Mesenchymal stem cell (in vitro differentiated cells and primary cell): Measurements from ENCODE around the gene LRRC75A.
A peak's percentile ranks its signal among the peaks of the same experiment; 100 is the strongest.
"Not testable (repeated sequence)": the region's sequence is repeated elsewhere in the genome, so short reads cannot be mapped to it uniquely, and the experiment has no call there.

Source experiments
- DNase-seq: peaks from one replicate; pipeline ENCODE4 v3.0.0-alpha.2; 2013
- H2AFZ ChIP-seq: one replicate; pipeline ENCODE4 v1.6.1; 2013; ENCODE audit warnings: low read depth, mild to moderate bottlenecking, control low read depth, inconsistent platforms, low read length, moderate library complexity
- H2AK5ac ChIP-seq: 2 replicates; pipeline ENCODE4 v1.6.1; 2013; ENCODE audit warnings: low read length, moderate library complexity, mild to moderate bottlenecking, inconsistent platforms; ENCODE audit not compliant: severe bottlenecking
- H2BK120ac ChIP-seq: one replicate; pipeline ENCODE4 v1.6.1; 2013; ENCODE audit warnings: low read depth, mild to moderate bottlenecking, inconsistent platforms, low read length, moderate library complexity
- H2BK12ac ChIP-seq, 2 experiments: one replicate each; pipeline ENCODE4 v1.6.1; 2013; ENCODE audit warnings: inconsistent platforms in 2 of 2, low read length in 2 of 2, mild to moderate bottlenecking in 2 of 2, moderate library complexity in 2 of 2, control low read depth in 1 of 2
- H2BK15ac ChIP-seq: one replicate; pipeline ENCODE4 v1.6.1; 2013; ENCODE audit warnings: mild to moderate bottlenecking, low read depth, inconsistent platforms; ENCODE audit not compliant: poor library complexity, severe bottlenecking
- H2BK5ac ChIP-seq: 2 replicates; pipeline ENCODE4 v1.6.1; 2013; ENCODE audit warnings: low read depth, mild to moderate bottlenecking, low read length, control low read depth, inconsistent platforms; ENCODE audit not compliant: poor library complexity, severe bottlenecking
- H3K14ac ChIP-seq, 2 experiments: one replicate each; pipeline ENCODE4 v1.6.1; 2013; ENCODE audit warnings: inconsistent platforms in 2 of 2, low read length in 2 of 2, control low read depth in 1 of 2, mild to moderate bottlenecking in 1 of 2, moderate library complexity in 1 of 2
- H3K18ac ChIP-seq, 2 experiments: one replicate each; pipeline ENCODE4 v1.6.1; 2013; ENCODE audit warnings: inconsistent platforms in 2 of 2, low read length in 2 of 2, control low read depth in 1 of 2, low read depth in 1 of 2, mild to moderate bottlenecking in 1 of 2
- H3K23ac ChIP-seq, 2 experiments: one replicate each; pipeline ENCODE4 v1.6.1; 2013; ENCODE audit warnings: inconsistent platforms in 2 of 2, low read length in 2 of 2, mild to moderate bottlenecking in 2 of 2, moderate library complexity in 2 of 2, control low read depth in 1 of 2
- H3K27ac ChIP-seq: 2 replicates; pipeline ENCODE4 v1.5.1; 2013; ENCODE audit warnings: mild to moderate bottlenecking, moderate library complexity, low read length, control low read depth, inconsistent platforms; ENCODE audit not compliant: poor library complexity, severe bottlenecking
- H3K27me3 ChIP-seq, 2 experiments: 2 replicates each; pipeline versions ENCODE4 v1.6.1 to v1.7.0; 2013; ENCODE audit warnings: low read length in 2 of 2, mild to moderate bottlenecking in 2 of 2, moderate library complexity in 2 of 2, control low read depth in 1 of 2, inconsistent platforms in 1 of 2; ENCODE audit not compliant: control insufficient read depth in 1 of 2, insufficient read depth in 1 of 2
- H3K36me3 ChIP-seq, 2 experiments: 2 replicates each; pipeline versions ENCODE4 v1.6.1 to v1.7.0; 2013; ENCODE audit warnings: low read length in 2 of 2, control low read depth in 1 of 2, inconsistent platforms in 1 of 2, low read depth in 1 of 2, mild to moderate bottlenecking in 1 of 2; ENCODE audit not compliant: insufficient read depth in 2 of 2, control insufficient read depth in 1 of 2
- H3K4ac ChIP-seq, 2 experiments: one replicate each; pipeline ENCODE4 v1.6.1; 2013; ENCODE audit warnings: inconsistent platforms in 2 of 2, low read length in 2 of 2, mild to moderate bottlenecking in 2 of 2, moderate library complexity in 2 of 2, control low read depth in 1 of 2, low read depth in 1 of 2
- H3K4me1 ChIP-seq: 2 replicates; pipeline ENCODE4 v1.6.1; 2013; ENCODE audit warnings: low read depth, low read length, control low read depth; ENCODE audit not compliant: control insufficient read depth, insufficient read depth
- H3K4me2 ChIP-seq: 2 replicates; pipeline ENCODE4 v1.6.1; 2013; ENCODE audit warnings: low read length, mild to moderate bottlenecking, inconsistent platforms; ENCODE audit not compliant: poor library complexity, severe bottlenecking
- H3K4me3 ChIP-seq, 2 experiments: 2 replicates each; pipeline versions ENCODE4 v1.5.1 to v1.7.0; 2013; ENCODE audit warnings: low read length in 2 of 2, mild to moderate bottlenecking in 2 of 2, control low read depth in 1 of 2, low read depth in 1 of 2; ENCODE audit not compliant: insufficient read depth in 1 of 2
- H3K79me1 ChIP-seq: replicated peaks from 2 replicates; pipeline ENCODE4 v1.6.1; 2013; ENCODE audit warnings: mild to moderate bottlenecking, control low read depth, low read length, inconsistent platforms; ENCODE audit not compliant: poor library complexity, severe bottlenecking
- H3K9ac ChIP-seq: 2 replicates; pipeline ENCODE4 v1.7.0; 2013; ENCODE audit warnings: mild to moderate bottlenecking, low read length, moderate library complexity
- H3K9me3 ChIP-seq: 2 replicates; pipeline ENCODE4 v1.7.0; 2013; ENCODE audit warnings: mild to moderate bottlenecking, low read length; ENCODE audit not compliant: control insufficient read depth
- H4K8ac ChIP-seq: one replicate; pipeline ENCODE4 v1.6.1; 2013; ENCODE audit warnings: inconsistent platforms, mild to moderate bottlenecking, low read length, moderate library complexity
- H4K91ac ChIP-seq: one replicate; pipeline ENCODE4 v1.6.1; 2013; ENCODE audit warnings: mild to moderate bottlenecking, low read length, inconsistent platforms
- WGBS: methylation state at CpG from one replicate; pipeline ENCODE4 v1.1.7; 2013; ENCODE audit warnings: mixed read lengths; 5-methylcytosine and 5-hydroxymethylcytosine counted together

Gene LRRC75A

DNA sequence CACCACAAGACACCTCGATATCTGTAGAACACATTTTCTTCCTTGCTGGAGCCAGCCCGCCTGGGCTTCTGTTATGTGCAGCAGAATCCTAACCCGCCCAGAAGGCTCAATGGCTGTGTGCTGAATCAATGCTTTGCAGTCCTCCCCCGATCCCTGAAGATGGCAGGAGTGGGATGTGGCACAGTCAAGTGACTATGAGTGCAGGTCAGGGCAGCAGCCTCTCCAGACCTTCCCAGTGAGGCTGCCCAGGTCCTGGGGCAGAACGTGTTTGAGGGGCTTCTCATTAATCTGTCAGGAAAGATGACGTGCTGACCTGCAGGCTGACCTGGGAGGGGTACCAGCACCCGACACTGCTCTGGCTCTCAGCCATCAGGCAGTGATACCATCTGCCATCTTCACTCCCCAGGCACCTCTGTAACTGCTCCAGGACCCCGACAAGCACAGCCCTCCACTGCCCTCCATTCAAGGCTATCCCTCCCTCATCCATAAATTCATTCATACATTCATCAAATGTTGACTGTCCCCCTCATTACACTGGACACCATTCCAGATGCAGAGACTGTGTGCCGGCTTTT, 35.2 kb downstream of the LRRC75A start:
- 85% methylated on average over 9 of the region's 9 CpGs for WGBS
- H3K27me3 ChIP-seq: no peaks in the 10 kb centered on the region
- H3K9me3 ChIP-seq: no peaks in the 10 kb centered on the region

DNA sequence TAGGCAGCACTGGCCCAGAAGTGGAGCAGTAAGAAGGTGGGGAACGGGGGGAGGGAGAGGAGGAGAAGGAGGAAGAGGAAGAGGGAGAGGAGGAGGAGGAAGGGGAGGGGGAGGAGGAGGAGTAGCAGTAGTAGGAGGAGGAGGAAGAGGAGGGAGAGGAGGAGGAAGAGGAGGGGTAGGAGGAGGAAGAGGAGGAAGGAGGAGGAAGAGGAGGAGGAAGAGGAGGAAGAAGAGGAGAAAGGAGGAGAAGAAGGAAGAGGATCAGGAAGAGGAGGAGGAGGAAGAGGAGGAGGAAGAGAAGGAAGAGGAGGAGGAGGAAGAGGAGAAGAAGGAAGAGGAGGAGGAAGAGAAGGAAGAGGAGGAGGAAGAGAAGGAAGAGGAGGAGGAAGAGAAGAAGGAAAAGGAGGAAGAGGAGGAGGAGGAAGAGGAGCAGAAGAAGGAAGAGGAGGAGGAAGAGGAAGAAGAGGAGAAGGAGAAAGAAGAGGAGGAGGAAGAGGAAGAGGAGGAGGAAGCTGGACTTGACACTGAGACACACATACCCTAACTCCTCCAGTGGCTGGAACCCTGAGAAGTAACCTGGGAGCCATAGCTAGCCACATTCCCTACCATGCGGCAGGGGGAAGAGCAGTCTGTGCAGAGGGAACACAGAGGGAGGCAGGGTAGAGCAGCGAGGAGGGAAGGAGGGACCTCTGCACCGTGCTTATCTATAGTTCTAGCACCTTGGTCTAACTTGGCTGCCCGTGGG, 35.8 kb downstream of the LRRC75A start:
- Histone ChIP-seq H4K91ac (no peak overlapping the region), H3K4me2 (no peak overlapping the region), H2BK15ac (no peak overlapping the region), H3K4me1 (peaks cover 6% of the 10 kb centered on the region), H2AFZ (no peak overlapping the region), H2BK5ac (no peak overlapping the region), H3K9ac (no peak overlapping the region), H4K8ac (no peak overlapping the region), H2BK12ac (no peak overlapping the region), H3K4ac (no peak overlapping the region), H3K14ac (no peak overlapping the region), H2BK120ac (no peak overlapping the region), H3K79me1 (no peaks in the 10 kb centered on the region), H3K9me3 (no peaks in the 10 kb centered on the region), H3K23ac (no peak overlapping the region), H3K4me3 (no peak overlapping the region), H3K27me3 (no peaks in the 10 kb centered on the region), H3K27ac (no peak overlapping the region), H3K18ac (no peak overlapping the region), H3K36me3 (peaks cover 0 to 5% of the 10 kb centered on the region in 2 experiments), H2AK5ac (no peak overlapping the region)
- WGBS: 77% methylated on average over 5 of the region's 5 CpGs
- no peak for DNase-seq

More for the DNA sequence above, 35.2 kb downstream of the LRRC75A start:
- Histone ChIP-seq H3K36me3 (peaks cover 0 to 7% of the 10 kb centered on the region in 2 experiments), H3K4me3 (no peak overlapping the region), H2BK120ac (no peak overlapping the region), H3K4me2 (no peak overlapping the region), H4K91ac (peak overlapping the region; percentile 37), H3K18ac (no peak overlapping the region), H2AFZ (no peak overlapping the region), H3K23ac (no peak overlapping the region), H2BK12ac (no peak overlapping the region), H2BK5ac (no peak overlapping the region), H2BK15ac (no peak overlapping the region), H3K14ac (no peak overlapping the region), H4K8ac (no peak overlapping the region), H3K4ac (no peak overlapping the region), H3K9ac (no peak overlapping the region), H3K79me1 (no peaks in the 10 kb centered on the region), H3K4me1 (peaks cover 6% of the 10 kb centered on the region), H2AK5ac (no peak overlapping the region), H3K27ac (no peak overlapping the region)
- no peak for DNase-seq

DNA sequence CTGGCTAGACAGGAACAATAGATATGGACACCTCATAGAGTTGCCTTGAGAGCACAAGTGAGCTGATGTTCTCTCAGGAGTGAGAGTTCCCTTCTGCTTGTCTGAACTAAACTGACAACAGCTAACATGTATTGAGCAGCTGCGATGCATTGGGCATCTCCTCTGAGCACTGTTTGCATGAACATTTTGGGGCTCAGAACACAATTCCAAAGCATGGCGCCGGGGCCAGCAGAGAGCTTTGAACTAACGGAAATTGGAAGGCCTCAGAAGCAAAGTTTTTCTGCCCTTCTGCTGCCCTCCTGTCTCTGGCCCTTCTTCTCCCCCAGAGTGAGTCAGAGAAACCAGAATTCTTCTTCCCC, 38.5 kb downstream of the LRRC75A start:
- H2AFZ ChIP-seq: no peak overlapping the region
- 86% methylated on average over 4 of the region's 4 CpGs for WGBS

DNA sequence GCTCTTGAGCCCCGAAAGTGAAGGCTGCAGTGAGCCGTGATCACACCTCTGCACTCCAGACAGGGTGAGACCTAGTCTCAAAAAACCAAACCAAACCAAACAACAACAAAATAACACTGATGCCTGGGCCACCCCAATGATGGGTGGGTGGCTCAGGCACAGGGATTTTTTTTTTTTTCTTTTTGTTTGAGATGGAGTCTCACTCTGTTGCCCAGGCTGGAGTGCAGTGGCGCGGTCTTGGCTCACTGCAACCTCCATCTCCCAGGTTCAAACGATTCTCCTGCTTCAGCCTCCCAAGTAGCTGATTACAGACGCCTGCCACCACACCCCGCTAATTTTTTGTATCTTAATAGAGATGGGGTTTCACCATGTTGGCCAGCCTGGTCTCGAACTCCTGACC, 39.7 kb downstream of the LRRC75A start:
- not testable (repeated sequence) for H2AK5ac ChIP-seq, H2AFZ ChIP-seq, H4K91ac ChIP-seq, H3K27me3 ChIP-seq, H2BK120ac ChIP-seq, H3K4me1 ChIP-seq, H3K27ac ChIP-seq, H3K9ac ChIP-seq, H3K23ac ChIP-seq, H3K4me3 ChIP-seq, H3K79me1 ChIP-seq, H3K4me2 ChIP-seq, H3K18ac ChIP-seq, H4K8ac ChIP-seq, H3K14ac ChIP-seq, H3K9me3 ChIP-seq, H2BK12ac ChIP-seq, DNase-seq, H3K4ac ChIP-seq, H2BK5ac ChIP-seq, H2BK15ac ChIP-seq
- 84% methylated on average over 6 of the region's 8 CpGs for WGBS
- H3K36me3 ChIP-seq: peaks cover 14 to 28% of the 10 kb centered on the region in 2 experiments

More for the DNA sequence above, 38.5 kb downstream of the LRRC75A start:
- H3K18ac ChIP-seq: no peak overlapping the region
- no peak overlapping the region for H2BK15ac ChIP-seq
- no peak overlapping the region for H3K4me3 ChIP-seq
- no peaks in the 10 kb centered on the region for H3K9me3 ChIP-seq
- H2BK5ac ChIP-seq: no peak overlapping the region
- H4K8ac ChIP-seq: no peak overlapping the region
- H3K14ac ChIP-seq: no peak overlapping the region
- no peak overlapping the region for H4K91ac ChIP-seq
- no peaks in the 10 kb centered on the region for H3K79me1 ChIP-seq
- H2BK120ac ChIP-seq: no peak overlapping the region
- no peak overlapping the region for H3K23ac ChIP-seq
- no peak overlapping the region for H3K27ac ChIP-seq
- H3K27me3 ChIP-seq: no peaks in the 10 kb centered on the region
- no peak overlapping the region for H3K4ac ChIP-seq
- peaks cover 6 to 16% of the 10 kb centered on the region in 2 experiments for H3K36me3 ChIP-seq
- DNase-seq: no peak
- H2BK12ac ChIP-seq: no peak overlapping the region
- H2AK5ac ChIP-seq: peak overlapping the region; percentile 55
- H3K4me2 ChIP-seq: no peak overlapping the region
- H3K9ac ChIP-seq: peak overlapping the region; percentile 10
- peaks cover 6% of the 10 kb centered on the region for H3K4me1 ChIP-seq
